ENCODE data around the gene DGKZ. TPM values are rescaled to one million over a fixed set of nuclear protein-coding genes. Genes with fewer than 3 reads are reported as not detected.
A peak's percentile ranks its signal among the peaks of the same experiment; 100 is the strongest.

The DGKZ gene
- total and polyA plus RNA-seq, 2 of the 13 experiments (the other 11 are each of a cell fraction or from before 2014, with no cell fraction given), result 15.8 to 20.7 TPM

- TF ChIP-seq NFIB (CRISPR knock-in tag; IDR thresholded peaks at IDR 0.05; ENCODE audit: borderline replicate concordance) (no peak), ZNF44 (CRISPR knock-in tag; IDR thresholded peaks at IDR 0.05) (no peak), ZNF597 (CRISPR knock-in tag; IDR thresholded peaks at IDR 0.05) (no peak), AHDC1 (CRISPR knock-in tag; IDR thresholded peaks at IDR 0.05; ENCODE audit: borderline replicate concordance) (no peak), POLR2G (IDR thresholded peaks at IDR 0.05; ENCODE audit: low read depth, low read length) (no peak), ATF1 (CRISPR knock-in tag; IDR thresholded peaks at IDR 0.05) (no peak), ARID5B (CRISPR knock-in tag; IDR thresholded peaks at IDR 0.05) (0 out of 2 replicates have a peak, but pooled peaks have one; percentile 33), ASH2L (IDR thresholded peaks at IDR 0.05; ENCODE audit: insufficient read length, low read depth, low read length) (no peak), LCORL (IDR thresholded peaks at IDR 0.05) (no peak), LCORL (CRISPR knock-in tag; IDR thresholded peaks at IDR 0.05) (no peak), RARA (CRISPR knock-in tag; IDR thresholded peaks at IDR 0.05) (peak; percentile 25; the same call in 1 of the 2 replicates), ZNF207 (IDR thresholded peaks at IDR 0.05; ENCODE audit: borderline replicate concordance) (no peak), SP2 (CRISPR knock-in tag; IDR thresholded peaks at IDR 0.05) (no peak), STAT6 (CRISPR knock-in tag; IDR thresholded peaks at IDR 0.05; ENCODE audit: borderline replicate concordance) (no peak), PPARG (CRISPR knock-in tag; conservative IDR thresholded peaks at IDR 0.05) (peak; percentile 77), ZNF678 (CRISPR knock-in tag; IDR thresholded peaks at IDR 0.05) (no peak), ETV5 (CRISPR knock-in tag; IDR thresholded peaks at IDR 0.05; ENCODE audit: borderline replicate concordance) (no peak)
Measured at GRCh38 chr11:46343520-46343919, 3.7 kb upstream of the DGKZ start (continued).

Data from HepG2 (cell line).